Fibroblast of pulmonary artery (primary cell): ENCODE results near the gene KREMEN1.
"Not testable (repeated sequence)": the region's sequence is repeated elsewhere in the genome, so short reads cannot be mapped to it uniquely, and the experiment has no call there.

Source experiments
- DNase-seq: peaks from one replicate; pipeline ENCODE4 v3.0.0-alpha.2; 2010; ENCODE audit warnings: low read depth
- H3K4me3 ChIP-seq: replicated peaks from 2 replicates; pipeline ENCODE4 v1.5.1; 2011; ENCODE audit warnings: low read depth, mild to moderate bottlenecking, control low read depth, low read length, moderate library complexity
- CTCF ChIP-seq: IDR thresholded peaks from 2 replicates; pipeline ENCODE4 v1.5.1; 2011; ENCODE audit warnings: mild to moderate bottlenecking, control low read depth, low read length, inconsistent platforms; ENCODE audit errors: missing control alignments

The KREMEN1 gene

GRCh38 chr22:29030618-29031226 is 42.1 kb upstream of the KREMEN1 start:
- H3K4me3 ChIP-seq: peak overlapping the region; percentile 36
- no peak for TF ChIP-seq CTCF
- peak; percentile 81 for DNase-seq

DNA sequence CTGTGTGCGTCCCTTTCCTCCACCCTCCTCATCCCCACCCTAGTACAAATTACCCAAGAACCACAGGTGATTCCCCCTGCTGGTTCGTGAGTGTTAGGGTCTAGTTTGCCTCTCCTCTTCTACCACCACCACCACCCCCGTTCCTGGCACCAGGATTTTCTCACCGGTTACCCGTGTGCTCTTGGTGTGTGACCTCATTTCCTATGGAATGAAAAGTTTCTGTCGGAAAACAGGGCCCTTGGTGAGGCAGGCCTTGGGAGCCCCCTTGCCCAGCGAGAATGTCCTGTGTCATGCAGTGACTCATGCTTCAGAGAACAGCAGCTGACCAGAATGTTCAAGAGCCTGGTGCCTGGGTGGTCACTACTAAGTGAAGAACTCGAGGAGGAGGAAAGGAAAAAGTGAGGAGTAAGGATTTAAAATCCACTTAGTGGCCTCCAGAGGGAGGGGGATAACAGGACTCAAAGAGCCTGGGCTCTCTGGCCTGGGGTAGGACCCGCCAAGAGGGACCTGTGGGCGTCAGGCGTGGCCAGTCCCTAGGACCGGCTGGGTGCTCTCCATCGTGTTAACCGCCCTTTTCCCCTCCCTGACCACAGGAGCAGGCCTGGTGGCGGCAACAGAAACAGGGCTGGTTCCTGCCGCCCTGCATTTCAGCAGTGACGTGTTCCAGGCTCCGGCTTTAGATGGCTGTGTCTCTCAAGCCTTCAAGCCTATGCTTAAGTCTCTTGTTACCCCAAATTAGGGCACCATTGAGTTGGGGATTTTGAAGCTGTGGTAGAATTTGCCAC is 41.4 kb upstream of the KREMEN1 start:
- peak; percentile 95 for DNase-seq
- peak; percentile 7 for TF ChIP-seq CTCF
- H3K4me3 ChIP-seq: peak overlapping the region; percentile 36

- peak overlapping the region; percentile 36 for H3K4me3 ChIP-seq
- TF ChIP-seq CTCF: no peak
- no peak for DNase-seq
Measured at GRCh38 chr22:29032014-29032475, 40.8 kb upstream of the KREMEN1 start.

- H3K4me3 ChIP-seq: no peak overlapping the region
- TF ChIP-seq CTCF: no peak
- peak; percentile 13 for DNase-seq
Measured at GRCh38 chr22:29032584-29032983, 40.3 kb upstream of the KREMEN1 start.

DNA sequence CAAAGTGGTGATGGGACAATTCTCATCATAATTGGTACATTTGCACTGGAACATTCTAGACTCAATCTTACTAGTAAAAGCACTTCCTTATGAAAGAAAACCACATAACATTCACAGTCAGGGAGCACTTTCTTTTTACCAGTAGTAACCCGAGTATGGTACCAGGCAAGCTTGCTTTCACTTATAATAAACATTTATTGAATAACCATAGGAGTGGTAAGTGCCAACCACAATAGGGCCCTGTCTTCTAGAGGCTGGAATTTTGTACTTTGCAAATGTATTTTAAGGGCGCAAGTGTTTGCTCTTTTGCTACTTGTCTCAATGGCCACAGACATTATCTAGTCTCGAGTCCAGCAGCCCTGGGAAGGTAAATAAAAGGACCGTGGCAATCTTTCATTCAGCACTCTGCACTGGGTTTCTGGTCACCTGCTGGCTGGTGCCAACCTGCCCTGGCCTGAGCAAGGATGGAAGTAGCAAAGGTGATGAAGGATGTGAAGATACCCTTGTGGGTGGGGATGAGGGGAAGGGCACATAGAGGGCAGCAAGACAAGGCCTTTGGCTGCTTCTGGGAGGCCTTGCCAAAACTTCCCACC is 35.4 kb upstream of the KREMEN1 start:
- DNase-seq: no peak
- no peak overlapping the region for H3K4me3 ChIP-seq
- no peak for TF ChIP-seq CTCF

DNA sequence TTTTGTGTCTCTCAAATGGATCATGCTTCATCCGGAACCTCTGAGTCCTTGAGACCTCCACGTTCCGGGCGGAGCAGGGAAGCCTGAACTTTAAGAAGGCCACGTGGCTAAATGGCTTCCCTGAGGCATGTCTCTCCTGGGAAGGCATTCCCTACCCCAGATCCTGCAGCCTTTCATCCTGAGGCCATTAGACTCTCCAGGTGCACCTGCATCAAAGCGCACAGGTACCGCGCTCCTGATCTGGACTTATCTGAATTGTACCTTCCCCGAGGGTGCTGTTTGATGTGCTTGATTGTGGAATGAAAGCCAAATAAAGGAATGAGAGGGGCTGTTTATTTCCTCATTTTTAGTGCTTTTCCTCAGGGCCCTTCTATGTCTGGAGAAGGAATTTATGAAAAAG is 33.7 kb upstream of the KREMEN1 start:
- no peak overlapping the region for H3K4me3 ChIP-seq
- no peak for TF ChIP-seq CTCF
- no peak for DNase-seq

GRCh38 chr22:29039684-29040083 is 33.2 kb upstream of the KREMEN1 start:
- not testable (repeated sequence) for DNase-seq, H3K4me3 ChIP-seq
